HL-60 (cell line): ENCODE data around the gene AP3S2.

Experiments
- DNase-seq, 2 experiments: peaks; one replicate each; pipeline ENCODE4 v3.0.0-alpha.2; 2010 to 2020; ENCODE audit warnings: low read depth in 1 of 2, low spot score in 1 of 2
- H3K27ac ChIP-seq: fragments of 250-450 bp; sonication (Bioruptor Pico); replicated peaks from 2 replicates; pipeline ENCODE4 v1.5.1; 2020; ENCODE audit warnings: mild to moderate bottlenecking, moderate library complexity
- H3K27me3 ChIP-seq: fragments of 250-450 bp; sonication (Bioruptor Pico); 2 replicates; pipeline ENCODE4 v1.5.1; 2021; ENCODE audit warnings: mild to moderate bottlenecking, moderate library complexity; ENCODE audit not compliant: insufficient read depth, poor library complexity, severe bottlenecking
- H3K4me3 ChIP-seq: replicated peaks from 2 replicates; pipeline ENCODE4 v1.5.1; 2011; ENCODE audit warnings: mild to moderate bottlenecking, control low read depth, low read length; ENCODE audit not compliant: insufficient read depth
- CTCF ChIP-seq: IDR thresholded peaks from one replicate; pipeline ENCODE4 v1.5.1; 2011; ENCODE audit warnings: low read length, control low read depth, inconsistent platforms; ENCODE audit not compliant: insufficient read depth
- GABPA ChIP-seq: IDR thresholded peaks from 2 replicates; pipeline ENCODE4 v1.6.1; 2012; ENCODE audit warnings: low read depth
- POLR2AphosphoS5 ChIP-seq: IDR thresholded peaks from 2 replicates; pipeline ENCODE4 v1.6.1; 2012; ENCODE audit warnings: low read depth
- REST ChIP-seq: IDR thresholded peaks from 2 replicates; pipeline ENCODE4 v1.6.1; 2012; ENCODE audit warnings: low read depth; ENCODE audit not compliant: insufficient replicate concordance
- SPI1 ChIP-seq: IDR thresholded peaks from 2 replicates; pipeline ENCODE4 v1.6.1; 2012; ENCODE audit warnings: low read depth, mild to moderate bottlenecking, borderline replicate concordance

Gene AP3S2

GRCh38 chr15:89848970-89849292 is 44.9 kb downstream of the AP3S2 start:
- Histone ChIP-seq H3K4me3 (no peak overlapping the region), H3K27ac (peak overlapping the region; percentile 60), H3K27me3 (no peaks in the 10 kb centered on the region)
- no peak for DNase-seq
- TF ChIP-seq GABPA (no peak), REST (no peak), CTCF (no peak), POLR2AphosphoS5 (no peak), SPI1 (no peak)

GRCh38 chr15:89847101-89847500 is 46.7 kb downstream of the AP3S2 start:
- Histone ChIP-seq H3K27me3 (no peaks in the 10 kb centered on the region), H3K27ac (no peak overlapping the region), H3K4me3 (no peak overlapping the region)
- TF ChIP-seq GABPA = no peak
- no peak for TF ChIP-seq CTCF
- TF ChIP-seq SPI1 = no peak
- TF ChIP-seq POLR2AphosphoS5 = no peak
- TF ChIP-seq REST = no peak
- no peak for DNase-seq

GRCh38 chr15:89845305-89845893 is 48.4 kb downstream of the AP3S2 start:
- Histone ChIP-seq H3K4me3 (no peak overlapping the region), H3K27me3 (no peaks in the 10 kb centered on the region), H3K27ac (no peak overlapping the region)
- no peak for DNase-seq
- TF ChIP-seq CTCF (no peak), SPI1 (no peak), POLR2AphosphoS5 (no peak), REST (no peak), GABPA (no peak)
